ENCODE results near the gene PTH2R.
"Not testable (repeated sequence)": the region's sequence is repeated elsewhere in the genome, so short reads cannot be mapped to it uniquely, and the experiment has no call there.

Gene PTH2R

GRCh38 chr2:208488686-208489564, 82.3 kb downstream of the PTH2R start:
- DNase-seq (ENCODE audit: low read depth) = no peak

- DNase-seq (ENCODE audit: low read depth) = no peak
Observed at GRCh38 chr2:208489687-208490086, 83.1 kb downstream of the PTH2R start.

- DNase-seq (ENCODE audit: low read depth) = no peak
Observed at GRCh38 chr2:208490492-208490891, 83.9 kb downstream of the PTH2R start.

GRCh38 chr2:208491641-208492040, 85.0 kb downstream of the PTH2R start:
- DNase-seq (ENCODE audit: low read depth) = no peak

DNA sequence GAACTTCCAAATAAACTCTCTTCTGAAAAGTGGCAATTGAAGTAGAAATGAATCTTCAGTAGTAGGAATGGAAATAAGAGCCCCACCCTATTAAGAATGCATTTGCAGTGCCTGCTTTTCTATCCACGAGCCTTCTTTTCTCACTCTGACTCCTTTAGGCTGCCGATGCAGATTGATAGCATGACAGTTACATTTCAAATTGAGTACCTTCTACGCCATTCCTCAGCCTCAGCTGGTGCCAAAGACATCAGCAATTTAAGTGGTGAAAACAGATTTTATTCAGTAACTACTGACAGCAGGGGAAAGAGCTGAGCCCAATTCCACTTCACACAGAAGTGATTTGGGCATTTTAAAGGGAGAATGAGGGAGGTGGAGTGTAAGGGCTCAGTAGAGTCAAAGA, 85.5 kb downstream of the PTH2R start:
- no peak for DNase-seq (ENCODE audit: low read depth)

DNA sequence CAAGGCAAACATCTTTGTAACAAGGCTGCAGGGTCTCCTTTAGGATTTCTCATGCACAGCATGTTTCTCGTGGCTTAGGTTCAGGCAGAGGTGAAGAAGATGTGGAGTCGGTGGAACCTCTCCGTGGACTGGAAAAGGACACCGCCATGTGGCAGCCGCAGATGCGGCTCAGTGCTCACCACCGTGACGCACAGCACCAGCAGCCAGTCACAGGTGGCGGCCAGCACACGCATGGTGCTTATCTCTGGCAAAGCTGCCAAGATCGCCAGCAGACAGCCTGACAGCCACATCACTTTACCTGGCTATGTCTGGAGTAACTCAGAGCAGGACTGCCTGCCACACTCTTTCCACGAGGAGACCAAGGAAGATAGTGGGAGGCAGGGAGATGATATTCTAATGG, 86.6 kb downstream of the PTH2R start:
- no peak for DNase-seq (ENCODE audit: low read depth)

GRCh38 chr2:208496129-208496528, 89.5 kb downstream of the PTH2R start:
- DNase-seq (ENCODE audit: low read depth) = no peak

DNA sequence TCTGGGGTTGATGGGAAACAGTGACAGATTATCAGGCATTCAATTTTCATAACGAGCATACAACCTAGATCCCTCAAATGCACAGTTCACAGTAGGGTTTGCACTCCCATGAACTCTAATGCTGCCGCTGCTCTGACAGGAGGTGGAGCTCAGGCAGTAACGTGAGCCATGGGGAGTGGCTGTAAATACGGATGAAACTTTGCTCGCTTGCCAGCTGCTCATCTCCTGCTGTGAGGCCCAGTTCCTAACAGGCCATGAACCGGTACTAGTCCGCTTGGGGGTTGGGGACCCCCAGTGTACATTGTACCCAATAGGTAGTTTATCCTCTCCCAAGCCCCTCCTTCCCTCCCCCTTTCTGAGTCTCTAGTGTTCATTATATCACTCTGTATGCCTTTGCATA, 94.6 kb downstream of the PTH2R start:
- no peak for DNase-seq (ENCODE audit: low read depth)

DNA sequence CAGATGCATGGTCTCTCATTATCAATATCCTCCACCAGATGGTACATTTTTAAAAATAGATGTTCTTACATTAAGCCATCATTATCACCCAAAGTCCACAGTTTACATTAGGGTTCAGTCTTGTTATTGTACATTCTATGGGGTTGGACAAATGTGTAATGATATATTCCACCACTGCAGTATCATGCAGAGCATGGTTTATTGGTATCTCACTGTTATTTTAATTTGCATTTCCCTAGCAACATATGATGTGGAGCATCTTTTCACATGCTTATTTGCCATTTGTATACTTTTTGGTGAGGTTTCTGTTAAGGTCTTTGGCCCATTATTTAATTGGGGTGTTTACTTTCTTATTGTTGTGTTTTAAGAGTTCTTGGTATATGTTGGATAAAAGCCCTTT, 95.7 kb downstream of the PTH2R start:
- no peak for DNase-seq (ENCODE audit: low read depth)

DNA sequence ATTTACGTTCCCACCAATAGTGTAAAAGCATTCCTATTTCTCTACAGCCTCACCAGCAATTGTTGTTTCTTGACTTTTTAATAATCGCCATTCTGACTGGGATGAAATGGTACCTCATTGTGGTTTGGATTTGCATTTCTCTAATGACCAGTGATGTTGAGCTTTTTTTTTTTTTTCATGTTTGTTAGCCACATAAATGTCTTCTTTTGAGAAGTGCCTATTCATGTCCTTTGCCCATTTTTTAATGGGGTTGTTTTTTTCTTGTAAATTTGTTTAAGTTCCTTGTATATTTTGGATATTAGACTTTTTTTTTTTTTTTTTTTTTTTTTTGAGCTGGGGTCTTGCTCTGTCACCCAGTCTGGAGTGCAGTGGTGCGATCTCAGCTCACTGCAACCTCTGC, 98.8 kb downstream of the PTH2R start:
- DNase-seq (ENCODE audit: low read depth) = not testable (repeated sequence)

- no peak for DNase-seq (ENCODE audit: low read depth)
Observed at GRCh38 chr2:208509586-208509985, 103.0 kb downstream of the PTH2R start.

- DNase-seq (ENCODE audit: low read depth) = no peak
Observed at GRCh38 chr2:208511016-208511415, 104.4 kb downstream of the PTH2R start.

DNA sequence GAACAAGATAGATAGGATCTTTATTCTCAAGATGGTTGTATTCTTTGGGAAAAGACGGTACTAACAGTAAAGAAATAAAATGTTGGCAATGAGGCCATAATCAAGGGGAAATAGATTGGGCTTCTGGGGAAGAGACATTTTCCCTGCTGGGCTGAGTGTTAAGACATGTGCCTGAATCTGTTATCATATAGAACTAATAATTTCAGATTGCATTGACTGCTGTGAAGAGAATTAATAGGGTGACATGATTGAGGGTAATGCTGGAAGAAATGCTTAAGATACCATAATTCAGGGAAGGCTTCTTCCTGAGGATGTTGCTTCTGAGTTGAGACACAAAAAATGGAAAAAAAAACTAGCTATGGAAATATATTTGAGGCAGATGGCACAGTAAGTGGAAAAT, 105.0 kb downstream of the PTH2R start:
- no peak for DNase-seq (ENCODE audit: low read depth)

DNA sequence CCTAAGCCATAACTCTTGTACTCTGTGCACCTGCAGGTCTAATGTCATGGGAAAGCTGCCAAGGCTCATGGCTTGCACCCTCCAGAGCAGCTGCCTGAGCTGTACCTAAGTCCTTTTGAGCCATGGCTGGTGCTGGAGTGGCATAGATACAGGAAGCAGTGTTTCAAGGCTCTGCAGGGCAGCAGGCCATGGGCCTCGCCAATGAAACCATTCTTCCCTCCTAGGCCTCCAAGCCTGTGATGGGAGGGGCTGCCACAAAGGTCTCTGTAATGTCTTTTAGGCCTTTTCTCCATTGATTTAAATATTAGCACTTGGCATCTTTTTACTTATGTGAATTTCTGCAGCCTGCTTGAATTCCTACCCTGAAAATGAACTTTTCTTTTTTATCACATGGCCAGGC, 108.5 kb downstream of the PTH2R start:
- DNase-seq (ENCODE audit: low read depth) = no peak

DNA sequence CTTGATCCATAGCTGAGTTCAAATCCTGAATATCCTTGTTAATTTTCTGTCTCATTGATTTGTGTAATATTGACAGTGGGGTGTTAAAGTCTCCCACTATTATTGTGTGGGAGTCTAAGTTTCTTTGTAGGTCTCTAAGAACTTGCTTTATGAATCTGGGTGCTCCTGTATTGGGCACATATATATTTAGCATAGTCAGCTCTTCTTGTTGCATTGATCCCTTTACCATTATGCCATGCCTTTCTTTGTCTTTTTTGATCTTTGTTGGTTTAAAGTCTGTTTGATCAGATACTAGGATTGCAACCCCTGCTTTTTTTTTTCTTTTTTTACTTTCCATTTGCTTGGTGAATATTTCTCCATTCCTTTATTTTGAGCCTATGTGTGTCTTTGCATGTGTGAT, 116.5 kb downstream of the PTH2R start:
- not testable (repeated sequence) for DNase-seq (ENCODE audit: low read depth)

DNA sequence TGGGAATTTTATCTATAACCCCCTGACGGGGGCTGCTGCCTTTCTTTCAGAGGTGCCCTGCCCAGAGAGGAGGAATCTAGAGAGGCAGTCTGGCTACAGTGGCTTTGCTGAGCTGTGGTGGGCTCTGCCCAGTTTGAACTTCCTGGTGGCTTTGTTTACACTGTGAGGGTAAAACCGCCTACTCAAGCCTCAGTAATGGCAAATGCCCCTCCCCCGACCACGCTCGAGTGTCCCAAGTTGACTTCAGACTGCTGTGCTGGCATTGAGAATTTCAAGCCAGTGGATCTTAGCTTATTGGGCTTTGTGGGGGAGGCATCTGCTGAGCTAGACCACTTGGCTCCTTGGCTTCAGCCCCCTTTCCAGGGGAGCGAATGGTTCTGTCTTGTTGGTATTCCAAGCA, 118.6 kb downstream of the PTH2R start:
- DNase-seq (ENCODE audit: low read depth) = not testable (repeated sequence)

GRCh38 chr2:208529796-208530195, 123.2 kb downstream of the PTH2R start:
- no peak for DNase-seq (ENCODE audit: low read depth)

GRCh38 chr2:208531361-208531760, 124.8 kb downstream of the PTH2R start:
- DNase-seq (ENCODE audit: low read depth) = no peak

DNA sequence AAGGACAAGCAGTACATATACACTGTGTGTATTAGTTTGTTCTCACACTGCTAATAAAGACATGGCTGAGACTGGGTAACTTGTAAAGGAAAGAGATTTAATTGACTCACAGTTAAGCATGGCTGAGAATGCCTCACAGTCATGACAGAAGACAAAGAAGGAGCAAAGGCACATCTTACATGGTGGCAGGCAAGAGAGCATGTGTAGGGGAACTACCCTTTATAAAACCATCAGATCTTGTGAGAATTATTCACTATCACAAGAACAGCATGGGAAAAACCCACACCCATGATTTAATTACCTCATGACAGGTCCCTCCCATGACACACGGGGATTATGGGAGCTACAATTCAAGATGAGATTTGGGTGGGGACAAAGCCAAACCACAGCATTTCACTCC, 129.0 kb downstream of the PTH2R start:
- not testable (repeated sequence) for DNase-seq (ENCODE audit: low read depth)

DNA sequence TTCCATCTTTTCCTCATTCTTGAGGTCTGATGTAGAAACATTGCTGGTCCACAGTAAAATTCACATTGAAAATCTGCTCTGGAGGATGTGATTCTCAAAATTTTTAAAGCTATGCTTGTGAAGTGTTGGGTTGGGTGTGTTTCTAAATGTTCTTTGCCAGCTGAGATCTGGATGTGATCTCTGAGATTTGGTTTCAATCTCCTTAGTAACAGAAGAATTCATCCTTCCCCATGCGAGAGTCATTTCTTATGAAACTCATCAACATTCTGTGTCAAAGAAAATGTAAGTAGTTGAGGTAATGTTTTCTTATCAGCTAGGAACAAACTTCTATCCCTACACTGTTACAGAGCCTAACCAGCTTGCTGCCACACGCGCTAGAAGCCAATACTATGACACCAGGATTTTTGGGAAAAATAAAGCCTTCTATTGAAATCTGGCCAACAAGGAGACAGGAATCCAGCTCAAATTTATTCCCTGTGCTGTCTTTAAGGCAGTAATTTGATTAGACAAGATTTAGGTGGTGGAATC, 134.9 kb downstream of the PTH2R start:
- no peak for DNase-seq (ENCODE audit: low read depth)

GRCh38 chr2:208541989-208542464, 135.4 kb downstream of the PTH2R start:
- no peak for DNase-seq (ENCODE audit: low read depth)

- no peak for DNase-seq (ENCODE audit: low read depth)
Observed at GRCh38 chr2:208542465-208543041, 136.0 kb downstream of the PTH2R start.

Measured in stimulated activated CD8-positive, alpha-beta memory T cell treated with anti-CD3 and anti-CD28 coated beads, Interleukin-15, amount 100 ng/mL, for 24 hours (primary cell).